ENCODE results near the gene UNKL.

The UNKL gene

DNA sequence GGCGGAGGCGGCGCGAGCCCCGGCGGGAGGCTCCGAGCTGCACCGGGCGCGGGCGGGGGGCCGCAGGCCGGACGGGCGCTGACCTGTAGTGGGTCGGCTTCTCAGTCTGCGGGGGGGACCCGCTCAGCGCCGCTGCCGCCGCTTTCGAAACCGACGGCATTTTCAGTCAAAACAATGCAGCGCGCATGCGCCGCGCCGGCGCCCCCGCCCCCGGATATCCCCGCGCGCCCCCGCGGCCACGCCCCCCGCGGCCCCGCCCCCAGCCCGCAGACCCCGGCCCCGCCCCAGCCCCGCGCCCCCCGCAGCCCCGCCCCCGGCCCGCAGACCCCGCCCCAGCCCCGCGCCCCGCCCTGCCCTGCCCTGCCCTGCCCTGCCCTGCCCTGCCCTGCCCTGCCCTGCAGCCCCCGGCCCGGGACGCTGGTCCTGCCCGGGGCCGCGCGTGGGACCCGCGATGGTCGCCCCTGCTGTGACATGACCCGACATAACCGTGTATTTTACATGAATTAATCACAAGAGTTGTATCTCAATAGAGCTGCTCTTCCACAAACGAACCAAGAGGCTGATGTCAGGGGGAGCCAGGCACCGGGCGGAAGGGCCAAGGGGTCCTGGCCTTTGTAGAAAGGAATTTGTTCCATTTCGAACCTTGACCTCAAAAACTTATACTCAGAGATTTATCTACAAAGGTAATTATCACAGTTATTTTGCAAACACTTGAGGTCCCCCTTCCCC lies at the start of gene UNKL:
TSS of gene UNKL (minus strand) at position 173 of the 729 bp plus-strand sequence. CDS start at position 160, 13 bp downstream.
- DNase-seq (ENCODE audit: low spot score), result peak; percentile 87

- no peak for DNase-seq (ENCODE audit: low spot score)
These were observed 46.6 kb upstream of the UNKL start for GRCh38 chr16:1461146-1461545.

GRCh38 chr16:1460602-1461138 lies 46.2 kb upstream of the UNKL start:
- DNase-seq (ENCODE audit: low spot score), result no peak

GRCh38 chr16:1459967-1460366 lies 45.5 kb upstream of the UNKL start:
- DNase-seq (ENCODE audit: low spot score), result no peak

- DNase-seq (ENCODE audit: low spot score), result no peak
These were observed 44.5 kb upstream of the UNKL start for GRCh38 chr16:1458977-1459341.

DNA sequence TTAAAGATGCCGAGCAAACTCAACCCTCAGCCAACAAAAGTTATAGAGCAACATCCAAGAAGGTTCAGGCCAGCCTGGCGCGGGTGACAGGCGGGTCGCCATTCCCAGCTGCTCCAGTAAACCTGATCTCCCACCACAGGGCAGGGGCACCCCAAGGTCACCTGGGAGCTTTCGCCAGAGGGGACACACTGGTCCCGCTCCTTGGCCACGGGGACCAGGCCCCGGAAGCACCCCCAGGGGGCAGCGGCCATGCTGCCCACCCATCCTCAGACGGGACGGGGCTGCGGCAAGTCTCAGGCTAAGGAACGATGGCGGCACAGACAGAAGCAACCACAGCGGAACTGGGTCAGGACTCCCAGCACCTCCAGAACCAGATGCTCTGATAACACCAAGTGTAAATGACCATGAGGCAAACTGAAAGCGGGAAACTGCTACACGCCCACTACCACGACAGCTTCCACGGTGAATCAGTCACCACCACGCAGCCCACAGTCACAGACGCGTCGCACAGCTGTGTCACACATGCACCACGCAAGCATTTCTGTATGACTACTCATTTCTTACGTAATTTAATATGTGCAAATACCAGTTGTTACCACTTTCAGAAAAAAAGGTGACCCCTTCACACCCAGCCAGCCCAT lies 44.0 kb upstream of the UNKL start:
- DNase-seq (ENCODE audit: low spot score), result no peak

DNA sequence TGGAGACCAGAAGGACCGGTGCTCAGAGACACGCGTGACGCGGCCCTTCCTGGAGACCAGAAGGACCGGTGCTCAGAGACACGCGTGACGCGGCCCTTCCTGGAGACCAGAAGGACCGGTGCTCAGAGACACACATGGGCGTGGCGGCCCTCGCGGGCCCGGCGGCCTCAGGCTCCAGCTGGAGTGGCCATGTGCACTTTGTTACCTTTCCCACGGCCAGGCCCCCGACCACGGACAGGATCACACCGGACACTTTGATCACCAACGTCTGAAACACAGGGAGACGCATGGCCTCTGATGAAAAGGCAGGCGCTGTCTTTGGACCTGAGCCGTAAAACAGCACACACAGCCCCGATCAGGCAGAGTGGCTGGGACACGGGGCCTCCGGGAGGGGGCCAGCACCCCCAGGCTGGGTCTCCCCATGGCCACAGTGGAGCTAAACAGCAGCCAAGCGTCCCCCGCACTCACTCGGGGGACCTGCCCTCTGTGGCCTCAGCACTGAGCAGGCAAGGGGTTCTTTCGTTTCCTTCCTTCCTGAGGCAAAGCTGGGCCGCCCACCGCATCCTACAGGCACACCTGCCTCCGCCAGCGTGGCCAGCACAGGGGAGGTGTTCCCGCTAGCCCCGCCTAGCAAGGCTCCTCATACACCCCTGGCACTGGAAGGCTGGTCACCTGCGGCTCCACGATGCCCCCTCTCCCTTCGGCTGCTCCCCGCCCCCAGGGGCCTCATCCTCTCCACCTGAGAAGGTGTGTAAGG lies 43.2 kb upstream of the UNKL start:
- DNase-seq (ENCODE audit: low spot score), result no peak

DNA sequence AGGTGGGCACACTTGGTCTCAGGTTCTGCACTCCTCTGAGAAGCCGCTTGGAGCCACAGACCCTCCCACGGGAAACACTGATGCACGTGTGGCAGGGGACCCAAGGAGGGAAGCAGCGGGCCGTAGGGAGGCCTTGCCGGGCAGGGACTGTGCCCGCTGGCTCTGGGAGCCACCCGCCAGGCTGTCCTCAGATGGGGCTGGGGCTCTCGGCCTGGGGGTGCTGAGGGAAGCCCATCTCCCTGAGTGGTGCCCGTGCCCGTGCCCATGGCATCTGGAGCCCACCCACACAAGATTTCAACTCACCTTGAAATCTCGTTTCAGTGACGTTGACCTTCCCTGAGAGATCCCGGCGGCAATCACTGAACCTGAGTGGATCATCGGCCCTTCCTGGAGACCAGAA lies 42.4 kb upstream of the UNKL start:
- DNase-seq (ENCODE audit: low spot score), result no peak

DNA sequence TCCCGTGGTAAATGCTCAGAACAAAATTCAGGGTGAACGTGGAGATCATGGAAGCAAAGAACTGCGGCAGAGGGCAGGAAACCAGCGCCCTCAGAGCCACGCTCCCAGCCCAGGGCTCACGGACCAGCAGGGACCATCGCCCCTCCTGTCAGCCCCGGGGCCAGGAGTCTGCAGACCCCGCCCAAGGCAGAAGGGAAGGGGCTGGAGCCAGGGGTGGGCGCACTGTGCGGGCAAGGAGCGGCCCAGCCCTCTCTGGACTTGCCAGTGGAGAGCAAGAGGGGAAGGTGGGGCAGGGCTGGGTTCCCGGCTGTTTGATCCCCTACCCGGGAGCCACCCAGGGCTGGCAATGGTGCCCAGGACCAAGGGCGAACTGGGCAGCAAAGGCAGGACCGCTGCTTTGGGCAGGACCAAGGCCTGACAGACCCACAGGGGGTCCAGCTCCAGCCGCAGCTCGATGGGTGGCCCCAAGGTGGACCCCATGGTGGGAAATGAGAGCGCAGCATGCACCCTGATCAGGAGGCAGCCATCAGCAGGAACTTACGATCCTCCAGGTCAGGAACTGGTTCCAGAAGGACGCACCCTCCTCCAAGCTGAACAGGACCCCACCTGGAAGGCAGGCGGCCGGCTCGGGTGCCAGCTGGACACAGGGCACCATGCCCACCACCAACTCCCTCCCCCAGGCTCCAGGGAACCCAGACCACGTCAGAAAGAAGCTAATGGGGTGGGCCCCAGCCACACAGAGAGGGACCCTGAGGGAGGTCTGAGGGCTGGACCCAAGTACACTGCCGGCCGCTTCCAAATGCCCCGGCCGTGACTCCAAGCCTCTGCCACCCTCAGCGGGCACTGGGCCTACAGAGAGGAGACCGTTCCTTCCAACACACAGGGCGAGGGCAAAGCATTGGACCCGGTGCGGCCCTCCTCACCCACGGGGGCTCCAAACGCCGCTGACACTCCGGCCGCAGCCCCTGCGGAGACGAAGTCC lies 41.0 kb upstream of the UNKL start:
- no peak for DNase-seq (ENCODE audit: low spot score)

DNA sequence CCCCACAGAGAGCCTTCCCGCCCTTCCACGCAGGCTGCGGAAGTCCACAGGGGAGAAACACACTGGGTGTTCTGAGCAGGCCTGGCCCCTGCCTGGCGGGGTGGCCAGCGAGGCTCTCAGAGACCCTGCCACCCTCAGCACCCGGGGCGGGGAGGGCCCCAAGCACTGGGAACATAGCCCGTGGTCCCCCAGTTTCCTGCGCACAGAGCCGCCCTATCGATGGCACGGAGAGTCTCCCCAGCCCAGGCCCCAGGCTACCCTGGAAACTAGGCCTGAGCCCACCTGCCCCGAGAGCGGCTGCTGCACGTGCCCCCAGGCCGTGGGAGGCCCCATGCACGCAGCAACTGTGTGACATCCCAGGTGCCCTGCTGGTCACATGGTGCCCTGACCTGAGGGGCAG lies 40.1 kb upstream of the UNKL start:
- DNase-seq (ENCODE audit: low spot score), result no peak

GRCh38 chr16:1453316-1453715 lies 38.8 kb upstream of the UNKL start:
- DNase-seq (ENCODE audit: low spot score), result no peak

DNA sequence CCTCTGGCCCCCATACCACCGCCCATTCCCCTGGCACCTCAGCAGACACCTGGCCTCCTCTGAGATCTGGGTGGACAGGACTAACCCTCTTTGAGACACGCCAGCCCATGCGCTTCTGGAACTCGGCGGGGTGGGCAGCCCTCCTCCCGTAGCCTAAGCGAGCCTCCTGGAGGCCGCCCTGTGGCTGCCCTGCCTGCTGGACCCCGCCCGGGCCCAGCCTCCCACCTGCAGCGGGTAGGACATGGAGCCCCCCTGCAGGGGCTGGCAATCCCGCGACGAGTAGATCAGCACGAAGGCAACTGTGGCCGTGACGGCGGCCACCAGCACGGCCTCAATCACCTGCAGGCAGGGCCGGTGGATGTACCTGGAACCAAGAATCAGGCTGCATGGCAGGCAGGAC lies 38.0 kb upstream of the UNKL start:
- no peak for DNase-seq (ENCODE audit: low spot score)

- no peak for DNase-seq (ENCODE audit: low spot score)
These were observed 37.3 kb upstream of the UNKL start for GRCh38 chr16:1451702-1452392.

DNA sequence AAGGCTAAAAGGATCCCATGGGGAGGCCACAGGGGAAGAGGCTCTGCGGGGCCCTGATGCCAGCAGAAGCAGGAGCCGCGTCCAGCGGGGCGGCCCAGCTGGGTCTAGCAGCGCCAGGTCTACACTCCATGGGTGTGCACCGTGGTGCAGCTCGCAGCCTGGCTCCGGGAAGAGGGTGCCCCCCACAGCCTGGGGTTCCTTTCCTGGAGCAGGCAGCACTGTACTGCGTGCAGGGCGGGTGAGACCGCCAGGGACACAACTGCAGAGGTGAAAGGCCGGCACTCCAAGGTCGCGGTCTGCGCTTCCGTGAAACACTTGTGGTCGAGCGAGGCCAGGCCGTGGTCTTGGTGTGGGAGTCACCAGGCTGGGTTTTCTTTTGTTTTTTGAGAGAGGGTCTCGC lies 36.3 kb upstream of the UNKL start:
- no peak for DNase-seq (ENCODE audit: low spot score)

GRCh38 chr16:1450218-1450617 lies 35.7 kb upstream of the UNKL start:
- no peak for DNase-seq (ENCODE audit: low spot score)

GRCh38 chr16:1449201-1449788 lies 34.8 kb upstream of the UNKL start:
- DNase-seq (ENCODE audit: low spot score), result no peak

- DNase-seq (ENCODE audit: low spot score), result no peak
These were observed 34.1 kb upstream of the UNKL start for GRCh38 chr16:1448536-1449116.

- no peak for DNase-seq (ENCODE audit: low spot score)
These were observed 33.5 kb upstream of the UNKL start for GRCh38 chr16:1447965-1448364.

GRCh38 chr16:1446296-1447080 lies 32.0 kb upstream of the UNKL start:
- no peak for DNase-seq (ENCODE audit: low spot score)

Data from left forelimb (tissue), 1 donor.